Subcutaneous adipose tissue (tissue), 4 donors: ENCODE results near the gene LGR6. TPM values are rescaled to one million over a fixed set of nuclear protein-coding genes. Genes with fewer than 3 reads are reported as not detected.

Experiments used
- total RNA-seq, 4 donors: library from RNA; depleted of rRNA; stranded (reverse); fragments of >200 nt; gene quantifications; one replicate each; pipeline ENCODE4 v1.1.0, GENCODE V29; 2016
- TF ChIP-seq, protein P1 (sequence below): fragments of 450-650 bp; IDR thresholded peaks from one replicate; pipeline ENCODE4 v1.5.1; 2016; ENCODE audit warnings: low read depth, mild to moderate bottlenecking, control low read depth, antibody characterized with exemption, moderate library complexity

The LGR6 gene
- total RNA-seq, 4 donors from 2014 or later = not detected

DNA sequence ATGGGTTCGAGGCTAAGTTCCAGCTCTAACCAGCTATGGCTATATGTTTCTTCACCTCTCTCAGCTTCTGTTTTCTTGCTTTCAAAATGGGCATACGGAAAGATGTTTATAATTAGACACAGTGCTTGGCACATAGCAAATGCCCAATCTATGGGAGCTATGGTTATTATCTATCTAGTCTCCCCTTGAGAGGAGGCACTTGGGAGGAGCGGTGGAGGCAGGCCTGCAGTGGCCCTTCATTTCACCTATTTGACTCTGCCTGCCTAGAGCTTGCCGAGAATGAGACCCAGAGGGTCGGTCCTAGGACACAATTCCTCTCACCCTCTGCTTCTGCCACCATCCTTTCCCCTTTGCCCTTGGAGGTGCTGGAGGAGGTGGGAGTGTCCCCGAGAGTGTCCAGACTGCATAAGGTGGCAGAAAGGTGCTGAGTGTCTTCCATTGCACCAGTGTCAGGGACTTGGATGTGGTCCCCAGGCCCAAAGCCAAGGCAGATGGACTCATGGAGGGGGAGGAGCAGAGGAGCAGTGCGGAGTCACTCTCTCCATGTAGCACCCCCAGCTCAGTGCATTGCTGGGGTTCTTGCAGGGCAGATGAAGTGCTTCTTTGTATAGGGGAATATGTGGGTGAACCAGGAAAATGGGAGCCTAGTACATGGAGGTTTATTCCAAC is 9.0 kb downstream of the LGR6 start:
- TF ChIP-seq, protein P1, sequence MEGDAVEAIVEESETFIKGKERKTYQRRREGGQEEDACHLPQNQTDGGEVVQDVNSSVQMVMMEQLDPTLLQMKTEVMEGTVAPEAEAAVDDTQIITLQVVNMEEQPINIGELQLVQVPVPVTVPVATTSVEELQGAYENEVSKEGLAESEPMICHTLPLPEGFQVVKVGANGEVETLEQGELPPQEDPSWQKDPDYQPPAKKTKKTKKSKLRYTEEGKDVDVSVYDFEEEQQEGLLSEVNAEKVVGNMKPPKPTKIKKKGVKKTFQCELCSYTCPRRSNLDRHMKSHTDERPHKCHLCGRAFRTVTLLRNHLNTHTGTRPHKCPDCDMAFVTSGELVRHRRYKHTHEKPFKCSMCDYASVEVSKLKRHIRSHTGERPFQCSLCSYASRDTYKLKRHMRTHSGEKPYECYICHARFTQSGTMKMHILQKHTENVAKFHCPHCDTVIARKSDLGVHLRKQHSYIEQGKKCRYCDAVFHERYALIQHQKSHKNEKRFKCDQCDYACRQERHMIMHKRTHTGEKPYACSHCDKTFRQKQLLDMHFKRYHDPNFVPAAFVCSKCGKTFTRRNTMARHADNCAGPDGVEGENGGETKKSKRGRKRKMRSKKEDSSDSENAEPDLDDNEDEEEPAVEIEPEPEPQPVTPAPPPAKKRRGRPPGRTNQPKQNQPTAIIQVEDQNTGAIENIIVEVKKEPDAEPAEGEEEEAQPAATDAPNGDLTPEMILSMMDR = no peak

DNA sequence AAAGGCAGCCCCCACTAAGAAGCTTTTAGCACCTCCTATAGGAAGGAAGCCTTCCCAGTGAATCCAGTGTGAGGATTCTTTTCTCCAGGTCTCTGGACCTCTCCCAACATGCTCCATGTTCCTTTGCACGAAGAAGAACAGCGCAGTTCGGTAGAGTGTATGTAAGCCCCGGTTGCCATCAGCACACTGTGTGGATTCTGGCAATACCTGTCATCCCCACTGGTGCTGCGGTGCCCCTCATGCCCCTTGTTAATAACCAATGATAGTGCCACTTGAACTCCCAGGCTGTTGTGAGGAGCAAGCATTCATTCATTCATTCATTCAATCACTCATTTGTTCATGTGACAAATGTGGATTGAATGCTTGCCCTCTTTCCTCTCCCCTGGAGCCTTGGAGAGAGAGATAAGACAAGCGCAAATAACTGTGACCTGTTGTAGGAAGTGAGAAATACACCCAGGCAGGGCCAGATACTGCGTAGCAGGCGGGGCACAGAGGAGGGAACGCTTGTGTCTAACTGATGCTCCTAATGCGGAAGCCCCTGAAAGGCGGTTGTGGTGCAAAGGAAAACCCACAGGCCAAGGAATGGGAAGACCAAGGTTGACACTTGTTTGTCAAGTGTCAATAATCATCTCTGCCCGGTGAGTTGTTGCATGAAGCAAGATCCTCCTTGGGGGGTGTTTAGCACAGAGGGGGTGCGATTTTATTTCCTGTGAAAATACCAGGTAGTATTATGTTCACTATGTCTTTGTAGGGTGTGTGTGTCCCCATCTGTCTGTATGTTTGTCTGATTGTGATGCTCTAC is 9.8 kb downstream of the LGR6 start:
- TF ChIP-seq, protein P1 = no peak

DNA sequence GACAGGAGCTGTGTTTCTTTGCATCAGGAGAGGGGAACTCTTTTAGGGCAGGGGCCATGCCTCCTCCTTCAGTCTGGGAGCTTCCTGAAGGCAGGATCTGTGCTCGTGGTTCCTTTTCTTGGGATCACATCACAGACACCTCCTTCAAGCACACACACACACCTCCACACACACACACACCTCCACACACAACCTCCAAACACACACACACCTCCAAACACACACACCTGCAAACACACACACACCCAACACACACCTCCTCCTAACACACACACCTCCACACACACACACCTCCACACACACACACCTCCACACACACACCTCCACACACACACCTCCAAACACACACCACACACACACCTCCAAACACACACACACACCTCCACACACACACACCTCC is 10.5 kb downstream of the LGR6 start:
- TF ChIP-seq, protein P1 = no peak

DNA sequence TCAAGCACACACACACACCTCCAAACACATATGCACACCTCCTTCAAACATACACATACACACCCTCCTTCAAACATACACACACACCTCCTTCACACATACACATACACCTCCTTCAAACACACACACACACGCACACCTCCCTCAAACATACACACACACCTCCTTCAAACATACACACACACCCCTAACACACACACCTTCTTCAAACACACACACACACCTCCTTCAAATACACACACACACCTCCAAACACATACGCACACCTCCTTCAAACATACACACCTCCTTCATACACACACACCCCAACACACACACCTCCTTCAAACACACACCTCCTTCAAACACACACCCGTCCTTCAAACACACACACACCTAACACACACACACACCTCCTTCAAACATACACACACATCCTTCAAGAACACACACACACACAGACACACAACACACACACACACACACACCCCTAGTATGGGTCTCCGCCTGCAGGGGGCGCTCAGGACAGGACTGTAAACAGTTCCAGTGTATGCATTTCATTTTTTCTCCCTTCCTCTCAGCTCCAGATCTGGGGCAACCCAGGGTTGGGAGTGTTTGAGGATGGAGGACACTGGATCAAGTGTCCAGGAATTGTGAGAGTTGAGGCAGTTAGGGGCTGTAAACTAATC is 12.1 kb downstream of the LGR6 start:
- TF ChIP-seq, protein P1 = no peak

DNA sequence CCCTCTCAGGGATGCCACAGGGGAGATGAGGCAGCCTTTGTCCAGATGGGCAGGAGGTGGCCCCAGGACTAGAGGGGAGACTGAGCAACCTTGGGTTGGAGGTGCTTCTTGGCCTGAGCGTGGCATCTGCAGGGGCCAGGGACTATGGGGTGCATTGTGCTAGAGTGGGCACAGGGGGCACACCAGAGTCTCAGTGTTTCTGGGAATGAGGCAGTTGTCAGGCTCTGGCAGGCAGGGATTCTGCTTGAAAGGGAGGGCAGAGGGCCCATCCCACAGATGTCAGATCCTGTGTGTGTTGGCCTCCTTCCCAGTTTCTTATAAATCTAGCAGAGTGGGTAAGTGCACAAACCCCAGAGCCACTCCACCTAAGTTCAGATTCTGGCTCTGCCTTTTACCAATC is 13.7 kb downstream of the LGR6 start:
- TF ChIP-seq, protein P1 = no peak

DNA sequence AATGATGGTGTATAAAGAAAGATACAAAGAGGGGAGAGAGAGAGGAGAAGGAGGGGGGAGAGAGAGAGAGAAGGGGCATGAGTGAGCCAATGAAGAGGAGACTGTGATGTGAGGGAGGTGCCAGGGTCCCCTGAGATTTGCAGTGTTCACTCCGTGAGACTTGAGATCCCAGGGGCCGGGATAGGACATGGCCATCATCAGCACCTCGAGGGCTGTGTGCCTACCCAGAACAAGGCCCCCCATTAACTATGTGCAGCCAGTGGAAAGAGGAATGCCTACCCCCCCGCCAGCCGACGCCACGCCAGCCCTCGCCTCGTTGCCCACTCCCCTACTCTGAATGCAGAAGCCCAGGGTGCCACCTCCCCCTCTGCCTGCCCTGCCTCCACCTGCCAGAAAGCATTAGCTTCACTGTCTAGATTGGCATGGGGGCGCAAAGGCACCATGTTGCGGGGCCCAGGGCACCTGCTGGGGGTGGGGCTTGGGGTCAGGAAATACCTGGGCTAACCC is 14.8 kb downstream of the LGR6 start:
- TF ChIP-seq, protein P1 = no peak

DNA sequence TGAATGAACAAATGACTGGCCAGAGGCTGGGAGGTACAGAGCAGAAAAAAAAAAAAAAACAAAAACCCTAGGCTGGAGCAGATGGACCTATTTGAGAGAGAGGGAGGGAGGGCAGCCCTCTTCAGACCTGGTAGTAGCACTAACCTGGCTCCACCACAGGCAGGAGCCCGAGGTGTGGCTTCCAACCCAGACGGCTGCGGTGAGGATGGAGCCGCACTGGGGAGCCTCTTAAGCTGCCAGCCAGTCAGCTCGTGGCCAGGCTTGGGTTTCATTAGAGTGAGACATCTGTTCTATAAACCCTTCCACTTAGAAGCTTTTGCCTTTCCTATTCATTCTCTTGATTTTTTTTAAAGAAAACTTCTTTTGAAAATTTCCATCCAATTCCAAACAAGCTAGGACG is 16.8 kb downstream of the LGR6 start:
- TF ChIP-seq, protein P1 = no peak
